ENCODE data around the gene SLC10A1.
"Not testable (repeated sequence)": the region's sequence is repeated elsewhere in the genome, so short reads cannot be mapped to it uniquely, and the experiment has no call there.

SLC10A1 gene

DNA sequence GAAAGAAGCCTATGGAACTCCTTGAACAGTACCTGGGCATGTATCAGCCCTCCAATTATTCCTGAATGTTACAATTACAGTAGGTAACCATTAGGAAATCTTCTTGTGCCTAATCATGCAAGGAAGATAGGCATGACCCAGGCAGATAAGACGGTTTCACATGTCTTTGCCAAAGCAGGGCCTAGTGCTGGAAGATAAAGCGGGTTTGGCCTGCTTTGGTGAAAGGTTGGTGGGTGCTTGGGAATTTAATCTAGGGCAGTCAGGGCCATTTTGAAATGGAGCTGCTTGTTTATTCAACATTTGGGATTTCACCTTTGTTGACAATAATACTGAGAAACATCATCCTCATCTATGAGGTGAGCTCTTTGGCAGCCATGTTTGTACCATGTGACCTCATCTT is 42.6 kb downstream of the SLC10A1 start:
- Histone ChIP-seq H3K36me3 (no peaks in the 10 kb centered on the region), H3K4me3 (ENCODE audit: low read depth, low read length) (no peak overlapping the region), H3K27me3 (no peaks in the 10 kb centered on the region), H3K4me1 (no peaks in the 10 kb centered on the region), H3K9me3 (no peaks in the 10 kb centered on the region)
- TF ChIP-seq, protein P1, sequence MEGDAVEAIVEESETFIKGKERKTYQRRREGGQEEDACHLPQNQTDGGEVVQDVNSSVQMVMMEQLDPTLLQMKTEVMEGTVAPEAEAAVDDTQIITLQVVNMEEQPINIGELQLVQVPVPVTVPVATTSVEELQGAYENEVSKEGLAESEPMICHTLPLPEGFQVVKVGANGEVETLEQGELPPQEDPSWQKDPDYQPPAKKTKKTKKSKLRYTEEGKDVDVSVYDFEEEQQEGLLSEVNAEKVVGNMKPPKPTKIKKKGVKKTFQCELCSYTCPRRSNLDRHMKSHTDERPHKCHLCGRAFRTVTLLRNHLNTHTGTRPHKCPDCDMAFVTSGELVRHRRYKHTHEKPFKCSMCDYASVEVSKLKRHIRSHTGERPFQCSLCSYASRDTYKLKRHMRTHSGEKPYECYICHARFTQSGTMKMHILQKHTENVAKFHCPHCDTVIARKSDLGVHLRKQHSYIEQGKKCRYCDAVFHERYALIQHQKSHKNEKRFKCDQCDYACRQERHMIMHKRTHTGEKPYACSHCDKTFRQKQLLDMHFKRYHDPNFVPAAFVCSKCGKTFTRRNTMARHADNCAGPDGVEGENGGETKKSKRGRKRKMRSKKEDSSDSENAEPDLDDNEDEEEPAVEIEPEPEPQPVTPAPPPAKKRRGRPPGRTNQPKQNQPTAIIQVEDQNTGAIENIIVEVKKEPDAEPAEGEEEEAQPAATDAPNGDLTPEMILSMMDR (IDR thresholded peaks at IDR 0.05; ENCODE audit: low read depth, low read length), result no peak
- no peak for DNase-seq

DNA sequence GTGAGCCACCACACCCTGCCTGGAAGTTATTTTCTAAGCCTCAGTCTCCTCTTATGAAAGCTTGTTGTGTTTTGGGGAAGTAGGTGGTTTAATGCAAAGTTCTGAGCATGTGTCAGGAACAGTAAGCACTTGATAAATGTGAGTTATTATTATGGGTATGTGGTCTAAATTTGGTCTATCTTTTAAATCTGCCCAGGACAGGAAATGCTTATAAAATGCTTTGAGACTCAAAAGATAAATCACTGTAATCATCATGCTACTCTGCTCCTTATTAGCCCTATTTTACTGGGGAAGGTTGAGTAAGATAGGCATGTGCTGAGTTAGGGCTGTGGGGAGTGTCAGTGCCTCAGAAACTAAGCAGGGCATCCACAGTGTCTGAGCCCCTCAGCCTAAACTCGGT is 43.2 kb downstream of the SLC10A1 start:
- Histone ChIP-seq H3K27me3 (no peaks in the 10 kb centered on the region), H3K4me1 (no peaks in the 10 kb centered on the region), H3K9me3 (no peaks in the 10 kb centered on the region), H3K4me3 (ENCODE audit: low read depth, low read length) (no peak overlapping the region), H3K36me3 (no peaks in the 10 kb centered on the region)
- no peak for DNase-seq
- TF ChIP-seq, protein P1 (IDR thresholded peaks at IDR 0.05; ENCODE audit: low read depth, low read length), result no peak

DNA sequence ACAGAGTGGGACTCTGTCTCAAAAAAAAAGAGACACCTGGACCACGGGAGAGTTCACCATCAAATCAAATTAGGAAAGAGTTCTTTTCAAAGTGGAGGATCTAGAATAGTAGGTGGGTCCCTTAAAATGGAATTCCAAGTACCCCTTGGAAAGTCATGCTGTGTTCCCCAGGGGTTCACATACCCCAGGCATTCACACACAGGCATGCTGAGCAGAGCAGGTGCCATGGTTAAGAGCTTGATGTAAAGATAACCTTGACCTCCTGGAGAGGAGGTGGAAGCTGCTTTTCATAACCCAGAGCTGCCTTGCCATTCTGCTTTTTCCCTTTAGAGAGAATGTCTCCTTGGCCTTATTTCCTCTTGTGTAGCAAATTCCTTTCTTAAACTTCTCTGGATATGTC is 44.3 kb downstream of the SLC10A1 start:
- Histone ChIP-seq H3K4me3 (ENCODE audit: low read depth, low read length) (no peak overlapping the region), H3K36me3 (no peaks in the 10 kb centered on the region), H3K27me3 (no peaks in the 10 kb centered on the region), H3K4me1 (no peaks in the 10 kb centered on the region), H3K9me3 (no peaks in the 10 kb centered on the region)
- DNase-seq, result no peak
- TF ChIP-seq, protein P1 (IDR thresholded peaks at IDR 0.05; ENCODE audit: low read depth, low read length), result no peak

DNA sequence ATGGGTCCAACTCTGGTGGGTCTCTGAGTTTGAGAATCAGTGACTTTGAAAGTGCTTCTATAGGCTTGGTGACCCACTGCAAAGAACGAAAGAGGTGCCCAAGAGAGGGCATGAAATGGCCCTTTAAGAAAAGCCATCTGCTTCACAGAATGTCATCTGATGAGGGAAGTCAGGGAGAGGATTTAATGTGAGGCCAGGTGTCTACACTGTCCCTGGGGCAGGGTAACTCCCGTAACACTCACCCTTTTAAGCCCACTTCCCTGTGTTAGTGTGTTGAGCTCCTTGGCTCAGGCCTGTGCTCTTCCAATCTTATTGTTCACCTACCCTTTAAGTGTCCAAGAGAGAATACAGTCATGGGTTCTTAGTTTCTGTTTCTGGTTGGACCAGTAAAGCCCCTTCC is 46.5 kb downstream of the SLC10A1 start:
- Histone ChIP-seq H3K4me1 (no peaks in the 10 kb centered on the region), H3K4me3 (ENCODE audit: low read depth, low read length) (no peak overlapping the region), H3K9me3 (no peaks in the 10 kb centered on the region), H3K27me3 (no peaks in the 10 kb centered on the region), H3K36me3 (no peaks in the 10 kb centered on the region)
- TF ChIP-seq, protein P1 (IDR thresholded peaks at IDR 0.05; ENCODE audit: low read depth, low read length), result no peak
- no peak for DNase-seq

DNA sequence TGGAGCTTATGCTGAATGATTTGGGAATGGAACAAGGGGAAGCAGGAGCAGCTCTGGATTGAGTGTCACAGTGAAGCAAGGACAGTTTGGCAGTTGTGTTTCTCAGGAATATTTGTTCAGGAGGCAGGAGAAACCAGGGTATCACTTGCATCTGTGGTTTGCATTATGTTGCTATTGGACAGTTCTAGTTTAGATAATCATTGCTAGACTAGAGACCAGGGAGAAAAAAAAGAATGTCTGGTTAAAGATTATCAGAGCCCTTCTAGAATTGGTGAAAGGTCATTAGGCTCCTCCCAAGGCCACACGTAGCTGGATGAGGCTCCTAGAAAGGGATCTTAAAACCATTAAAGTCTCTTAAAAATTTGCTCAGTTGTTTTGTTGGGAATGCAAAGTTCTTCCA is 47.1 kb downstream of the SLC10A1 start:
- H3K4me3 ChIP-seq (ENCODE audit: low read depth, low read length), result no peak overlapping the region
- no peaks in the 10 kb centered on the region for H3K27me3 ChIP-seq
- no peak for DNase-seq
- no peaks in the 10 kb centered on the region for H3K36me3 ChIP-seq
- TF ChIP-seq, protein P1 (IDR thresholded peaks at IDR 0.05; ENCODE audit: low read depth, low read length), result no peak
- H3K4me1 ChIP-seq, result no peaks in the 10 kb centered on the region
- H3K9me3 ChIP-seq, result no peaks in the 10 kb centered on the region

DNA sequence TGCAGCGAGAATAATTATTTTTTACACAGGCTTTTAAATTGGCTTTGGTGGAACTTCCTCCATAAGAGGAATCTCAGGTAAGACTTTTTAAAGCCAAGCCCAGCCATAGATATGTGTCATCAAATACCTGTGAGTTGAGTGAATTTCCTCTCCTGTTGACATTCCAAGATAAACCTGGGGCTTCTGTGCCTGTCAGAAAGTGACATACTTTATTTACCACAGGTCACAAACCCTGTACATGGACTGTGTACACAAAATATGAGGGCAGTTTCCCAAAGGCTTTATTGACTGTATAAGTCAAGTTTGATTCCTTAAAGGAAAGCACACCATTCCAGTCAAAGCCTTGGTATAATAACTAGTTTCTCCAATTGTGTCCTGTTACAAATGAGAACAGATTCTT is 56.0 kb downstream of the SLC10A1 start:
- TF ChIP-seq, protein P1 (IDR thresholded peaks at IDR 0.05; ENCODE audit: low read depth, low read length), result no peak
- Histone ChIP-seq H3K9me3 (no peaks in the 10 kb centered on the region), H3K36me3 (no peaks in the 10 kb centered on the region), H3K4me3 (ENCODE audit: low read depth, low read length) (no peak overlapping the region), H3K4me1 (no peaks in the 10 kb centered on the region), H3K27me3 (no peaks in the 10 kb centered on the region; the same call in 1 of the 2 replicates)
- no peak for DNase-seq

DNA sequence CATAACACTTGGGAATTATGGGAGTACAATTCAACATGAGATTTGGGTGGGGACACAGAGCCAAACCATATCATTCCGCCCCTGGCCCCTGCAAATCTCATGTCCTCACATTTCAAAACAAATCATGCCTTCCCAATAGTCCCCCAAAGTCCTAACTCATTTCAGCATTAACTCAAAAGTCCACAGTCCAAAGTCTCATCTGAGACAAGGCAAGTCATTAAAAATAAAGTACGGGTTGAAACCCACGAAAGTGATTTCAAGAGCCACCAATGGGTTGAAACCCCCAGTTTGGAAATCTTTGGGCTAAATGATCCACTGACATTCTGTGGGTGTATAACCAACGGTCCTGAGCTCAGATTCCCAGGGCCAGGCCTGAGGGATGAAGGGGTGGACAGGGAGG is 60.6 kb downstream of the SLC10A1 start:
- H3K9me3 ChIP-seq; H3K4me3 ChIP-seq (ENCODE audit: low read depth, low read length); H3K27me3 ChIP-seq; H3K36me3 ChIP-seq; H3K4me1 ChIP-seq; DNase-seq: not testable (repeated sequence)

DNA sequence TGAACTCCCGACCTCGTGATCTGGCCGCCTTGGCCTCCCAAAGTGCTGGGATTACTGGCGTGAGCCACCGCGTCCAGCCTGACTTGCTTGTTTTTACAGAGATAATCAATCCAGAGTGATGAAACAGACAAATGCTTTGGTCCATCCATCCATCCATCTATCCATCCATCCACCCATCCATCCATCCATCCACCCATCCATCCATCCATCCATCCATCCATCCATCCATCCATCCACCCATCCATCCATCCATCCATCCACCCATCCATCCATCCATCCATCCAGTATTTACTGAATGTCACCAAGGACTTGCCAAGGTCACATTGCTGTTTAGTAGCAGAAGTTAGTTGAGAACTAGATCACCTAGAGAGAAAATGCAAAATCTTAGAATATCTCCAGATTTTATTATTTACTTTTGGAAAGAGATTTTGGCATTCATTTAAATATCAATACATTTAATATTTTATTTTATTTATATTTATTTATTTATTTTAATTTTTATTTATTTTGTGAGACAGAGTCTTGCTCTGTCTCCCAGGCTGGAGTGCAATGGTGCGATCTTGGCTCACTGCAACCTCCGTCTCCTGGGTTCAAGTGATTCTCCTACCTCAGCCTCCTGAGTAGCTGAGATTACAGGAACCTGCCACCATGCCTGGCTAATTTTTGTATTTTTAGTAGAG is 65.0 kb downstream of the SLC10A1 start:
- H3K9me3 ChIP-seq; H3K4me1 ChIP-seq; DNase-seq; H3K36me3 ChIP-seq; H3K27me3 ChIP-seq; H3K4me3 ChIP-seq (ENCODE audit: low read depth, low read length): not testable (repeated sequence)
